Gastroesophageal sphincter (tissue), 4 donors: ENCODE results near the gene SLC25A46. TPM values are rescaled to one million over a fixed set of nuclear protein-coding genes. Genes with fewer than 3 reads are reported as not detected.
A peak's percentile ranks its signal among the peaks of the same experiment; 100 is the strongest.
"Not testable (repeated sequence)": the region's sequence is repeated elsewhere in the genome, so short reads cannot be mapped to it uniquely, and the experiment has no call there.

Source experiments
- ATAC-seq: fragments of 150-250 bp; one replicate; pipeline ENCODE4 v1.9.1; 2016; ENCODE audit warnings: mild to moderate bottlenecking, moderate library complexity
- H3K27ac ChIP-seq, 4 donors: fragments of 200-600 bp; sonication (generic) in 3 of 4; 1 replicate in 3 of 4; 2 replicates in 1 of 4; pipeline ENCODE4 v1.5.1; 2016 to 2019
- H3K27me3 ChIP-seq: fragments of 200-600 bp; sonication (generic); one replicate; pipeline ENCODE4 v1.5.1; 2019
- H3K36me3 ChIP-seq, 2 donors: fragments of 200-600 bp; sonication (generic); one replicate each; pipeline ENCODE4 v1.5.1; 2019; ENCODE audit warnings: control low read depth in 1 of 2
- H3K4me1 ChIP-seq, 3 donors: fragments of 200-600 bp; sonication (generic); 1 replicate in 2 of 3; 2 replicates in 1 of 3; pipeline ENCODE4 v1.5.1; 2016 to 2019; ENCODE audit warnings: control low read depth in 2 of 3
- H3K4me3 ChIP-seq, 2 donors: fragments of 200-600 bp; sonication (generic); one replicate each; pipeline ENCODE4 v1.5.1; 2019; ENCODE audit warnings: mild to moderate bottlenecking in 1 of 2, moderate library complexity in 1 of 2
- H3K9me3 ChIP-seq, 3 donors: fragments of 200-600 bp; sonication (generic); one replicate each; pipeline ENCODE4 v1.5.1; 2017 to 2019; ENCODE audit warnings: control low read depth in 2 of 3
- EP300 ChIP-seq: sonication (generic); formaldehyde crosslinking; IDR thresholded peaks from one replicate; pipeline ENCODE4 v1.6.1; 2017; ENCODE audit warnings: antibody characterized with exemption, mild to moderate bottlenecking
- POLR2A ChIP-seq, 2 donors: fragments of 450-650 bp; IDR thresholded peaks; one replicate each; pipeline ENCODE4 v1.6.1; 2017; ENCODE audit warnings: antibody characterized with exemption in 2 of 2, mild to moderate bottlenecking in 2 of 2, moderate library complexity in 1 of 2
- POLR2AphosphoS5 ChIP-seq: sonication (generic); formaldehyde crosslinking; IDR thresholded peaks from one replicate; pipeline ENCODE4 v1.6.1; 2017; ENCODE audit warnings: antibody characterized with exemption
- WGBS, 2 donors: methylation state at CpG; one replicate each; pipeline ENCODE4 v1.1.5; 2018; ENCODE audit warnings: low coverage in 1 of 2; 5-methylcytosine and 5-hydroxymethylcytosine counted together
- total RNA-seq, 4 donors: library from RNA; depleted of rRNA; stranded (reverse); fragments of >200 nt; gene quantifications; one replicate each; pipeline ENCODE4 v1.1.0, GENCODE V29; 2016
- TF ChIP-seq, protein P1 (sequence below), 4 experiments: fragments of 200-600 bp in 2 of 4; fragments of 450-650 bp in 2 of 4; sonication (generic) in 1 of 4; IDR thresholded peaks; one replicate each; pipeline ENCODE4 v1.5.1; 2017 to 2019; ENCODE audit warnings: antibody characterized with exemption in 4 of 4, mild to moderate bottlenecking in 2 of 4, moderate library complexity in 2 of 4

SLC25A46 gene
- total RNA-seq, 4 donors from 2014 or later, result 53.2 to 85.1 (median 68.2) TPM

DNA sequence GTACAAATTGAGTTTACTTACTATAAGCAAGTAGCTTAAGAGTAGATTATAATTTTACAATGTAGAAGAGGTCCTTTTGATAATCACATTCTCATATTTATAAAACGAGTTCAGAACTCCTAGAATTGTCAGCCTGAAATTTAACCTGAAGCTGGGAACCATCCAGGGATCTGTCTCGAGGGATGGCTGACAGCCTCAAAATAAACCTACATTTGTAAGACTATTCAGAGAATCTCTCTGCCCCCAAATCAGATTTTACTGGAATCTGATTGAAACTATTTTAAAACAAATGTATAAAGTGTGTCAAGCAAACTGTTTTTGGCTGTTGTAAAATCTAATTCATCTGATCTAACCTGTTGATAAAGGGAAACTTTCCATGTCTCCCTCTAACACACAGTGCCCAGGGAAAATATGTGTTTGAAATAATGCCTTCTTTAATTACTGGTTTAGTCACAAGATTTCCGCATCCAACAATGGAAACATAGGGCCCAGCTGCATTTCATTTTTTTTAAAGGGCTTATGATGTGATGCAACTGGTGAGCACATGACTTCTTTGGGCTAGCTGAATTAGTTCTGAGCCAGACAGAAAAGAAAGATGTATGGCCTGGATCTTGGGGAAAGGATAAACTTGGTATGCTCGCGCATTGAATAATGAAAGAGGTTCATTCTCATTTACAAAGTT is 30.3 kb downstream of the SLC25A46 start:
- Histone ChIP-seq H3K4me1 (peaks cover 0 to 6% (median 0%) of the 10 kb centered on the region in 3 donors), H3K9me3 (no peaks in the 10 kb centered on the region), H3K27me3 (no peaks in the 10 kb centered on the region), H3K27ac (no peak overlapping the region), H3K36me3 (no peaks in the 10 kb centered on the region), H3K4me3 (no peak overlapping the region)
- whole genome bisulfite sequencing, 2 donors, result 23 to 37% methylated on average over 5 of the region's 5 CpGs
- ATAC-seq, result peak; percentile 39
- TF ChIP-seq POLR2A (IDR thresholded peaks at IDR 0.05) (no peak), POLR2AphosphoS5 (peak; percentile 61)

DNA sequence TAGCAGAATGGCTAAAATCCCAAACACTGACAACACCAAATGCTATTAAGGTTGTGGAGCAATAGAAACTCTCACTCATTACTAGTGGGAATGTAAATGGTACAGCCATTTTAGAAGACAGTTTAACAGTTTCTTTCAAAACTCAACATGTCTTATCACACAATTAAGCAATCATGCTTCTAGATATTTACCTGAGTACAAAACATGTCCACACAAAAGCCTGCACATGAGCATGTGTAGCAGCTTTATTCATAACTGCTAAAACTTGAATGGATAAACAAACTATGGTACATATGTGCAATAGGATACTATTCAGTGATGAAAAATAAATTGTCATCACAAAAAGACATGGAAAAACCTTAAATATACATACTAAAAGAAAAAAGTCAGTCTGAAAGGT is 31.5 kb downstream of the SLC25A46 start:
- no peak for ATAC-seq
- H3K4me3 ChIP-seq, result no peak overlapping the region
- TF ChIP-seq POLR2AphosphoS5, result no peak
- no peak for TF ChIP-seq EP300
- TF ChIP-seq, protein P1, sequence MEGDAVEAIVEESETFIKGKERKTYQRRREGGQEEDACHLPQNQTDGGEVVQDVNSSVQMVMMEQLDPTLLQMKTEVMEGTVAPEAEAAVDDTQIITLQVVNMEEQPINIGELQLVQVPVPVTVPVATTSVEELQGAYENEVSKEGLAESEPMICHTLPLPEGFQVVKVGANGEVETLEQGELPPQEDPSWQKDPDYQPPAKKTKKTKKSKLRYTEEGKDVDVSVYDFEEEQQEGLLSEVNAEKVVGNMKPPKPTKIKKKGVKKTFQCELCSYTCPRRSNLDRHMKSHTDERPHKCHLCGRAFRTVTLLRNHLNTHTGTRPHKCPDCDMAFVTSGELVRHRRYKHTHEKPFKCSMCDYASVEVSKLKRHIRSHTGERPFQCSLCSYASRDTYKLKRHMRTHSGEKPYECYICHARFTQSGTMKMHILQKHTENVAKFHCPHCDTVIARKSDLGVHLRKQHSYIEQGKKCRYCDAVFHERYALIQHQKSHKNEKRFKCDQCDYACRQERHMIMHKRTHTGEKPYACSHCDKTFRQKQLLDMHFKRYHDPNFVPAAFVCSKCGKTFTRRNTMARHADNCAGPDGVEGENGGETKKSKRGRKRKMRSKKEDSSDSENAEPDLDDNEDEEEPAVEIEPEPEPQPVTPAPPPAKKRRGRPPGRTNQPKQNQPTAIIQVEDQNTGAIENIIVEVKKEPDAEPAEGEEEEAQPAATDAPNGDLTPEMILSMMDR (IDR thresholded peaks at IDR 0.05), result no peak
- TF ChIP-seq POLR2A (IDR thresholded peaks at IDR 0.05), result no peak

DNA sequence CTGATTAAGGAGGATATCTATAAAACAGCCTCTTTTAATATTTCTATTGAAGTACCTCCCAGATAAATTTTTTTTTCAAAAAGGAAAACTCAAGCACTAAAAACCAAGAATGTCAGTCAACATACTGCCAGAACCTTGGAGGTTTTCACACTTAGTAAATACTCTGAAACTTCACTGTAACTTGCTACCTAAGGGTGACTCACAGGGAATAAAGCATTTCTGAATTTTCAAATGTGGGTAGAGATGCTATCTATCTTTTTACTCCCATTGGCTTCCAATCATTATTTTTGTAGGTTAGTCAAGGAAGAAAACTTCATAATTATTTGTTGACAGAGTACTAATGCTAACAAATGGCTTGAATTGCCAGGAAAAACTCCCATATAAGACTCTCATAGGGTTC is 46.1 kb downstream of the SLC25A46 start:
- Histone ChIP-seq H3K4me1 (no peaks in the 10 kb centered on the region), H3K4me3 (no peak overlapping the region), H3K9me3 (no peaks in the 10 kb centered on the region), H3K27ac (no peak overlapping the region), H3K27me3 (no peaks in the 10 kb centered on the region), H3K36me3 (no peaks in the 10 kb centered on the region)
- ATAC-seq, result no peak
- no peak for TF ChIP-seq POLR2A (IDR thresholded peaks at IDR 0.05)
- no peak for TF ChIP-seq EP300
- TF ChIP-seq POLR2AphosphoS5, result no peak
- TF ChIP-seq, protein P1 (IDR thresholded peaks at IDR 0.05), result no peak

More for the DNA sequence above, 31.5 kb downstream of the SLC25A46 start:
- Histone ChIP-seq H3K36me3 (no peaks in the 10 kb centered on the region), H3K9me3 (no peaks in the 10 kb centered on the region), H3K4me1 (peaks cover 0 to 6% (median 0%) of the 10 kb centered on the region in 3 donors), H3K27ac (no peak overlapping the region), H3K27me3 (no peaks in the 10 kb centered on the region)

DNA sequence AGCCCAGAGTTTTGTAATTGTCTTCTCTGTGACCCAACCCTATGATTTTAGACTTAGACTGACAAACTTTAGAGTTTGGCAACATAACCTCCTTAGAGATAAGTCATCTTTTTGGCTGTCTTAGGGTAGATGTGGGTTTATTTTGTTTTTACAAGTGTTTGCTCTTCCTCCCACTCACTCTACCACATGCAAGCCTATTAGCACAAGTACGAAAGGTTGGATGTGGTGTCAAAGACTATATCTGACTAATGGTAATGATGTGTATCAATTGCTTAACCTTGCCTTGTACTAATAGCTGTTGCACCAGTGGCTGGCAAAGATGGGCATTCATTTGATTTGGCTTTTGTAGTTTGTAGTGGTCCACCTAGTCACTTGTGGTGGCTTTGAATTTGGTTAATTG is 46.5 kb downstream of the SLC25A46 start:
- ATAC-seq, result no peak
- H3K4me3 ChIP-seq, result no peak overlapping the region
- 60 to 64% methylated on average over 1 of the region's 1 CpG for WGBS, 2 donors
- TF ChIP-seq POLR2AphosphoS5 (no peak), POLR2A (IDR thresholded peaks at IDR 0.05) (no peak), EP300 (no peak)
- TF ChIP-seq, protein P1 (IDR thresholded peaks at IDR 0.05), result no peak
- H3K36me3 ChIP-seq, result no peaks in the 10 kb centered on the region
- H3K4me1 ChIP-seq, result no peaks in the 10 kb centered on the region
- H3K27ac ChIP-seq, result no peak overlapping the region
- H3K27me3 ChIP-seq, result no peaks in the 10 kb centered on the region
- no peaks in the 10 kb centered on the region for H3K9me3 ChIP-seq

DNA sequence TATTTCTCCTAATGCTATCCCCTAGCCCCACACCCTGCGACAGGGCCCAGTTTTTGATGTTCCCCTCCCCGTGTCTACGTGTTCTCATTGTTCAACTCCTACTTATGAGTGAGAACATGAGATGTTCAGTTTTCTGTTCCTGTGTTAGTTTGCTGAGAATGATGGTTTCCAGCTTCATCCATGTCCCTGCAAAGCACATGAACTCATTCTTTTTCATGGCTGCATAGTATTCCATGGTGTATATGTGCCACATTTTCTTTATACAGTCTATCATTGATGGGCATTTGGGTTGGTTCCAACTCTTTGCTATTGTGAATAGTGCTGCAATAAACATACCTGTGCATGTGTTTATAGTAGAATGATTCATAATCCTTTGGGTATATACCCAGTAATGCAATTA is 49.2 kb downstream of the SLC25A46 start:
- not testable (repeated sequence) for H3K27ac ChIP-seq

DNA sequence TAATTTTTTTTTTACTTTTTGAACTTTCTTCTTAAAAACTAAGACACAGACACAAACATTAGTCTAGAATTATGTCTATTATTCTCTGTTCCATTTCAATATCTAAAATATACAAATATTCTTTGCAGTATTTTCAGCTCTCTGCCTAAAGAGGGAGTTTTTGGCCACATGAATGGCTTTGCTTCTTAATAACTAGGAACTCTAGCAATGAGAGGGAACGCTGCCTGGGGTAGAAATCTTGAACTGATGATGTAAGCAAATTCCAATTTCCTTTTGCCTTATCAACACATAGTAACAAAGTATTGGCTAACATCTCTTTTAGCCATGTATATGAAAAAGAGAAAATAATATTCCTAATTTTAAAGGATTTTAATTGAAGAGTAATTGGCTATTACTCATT is 51.9 kb downstream of the SLC25A46 start:
- Histone ChIP-seq H3K9me3 (no peaks in the 10 kb centered on the region), H3K4me1 (no peaks in the 10 kb centered on the region), H3K27me3 (no peaks in the 10 kb centered on the region), H3K4me3 (no peak overlapping the region), H3K36me3 (no peaks in the 10 kb centered on the region), H3K27ac (no peak overlapping the region)
- TF ChIP-seq POLR2A (IDR thresholded peaks at IDR 0.05), result no peak
- TF ChIP-seq, protein P1 (IDR thresholded peaks at IDR 0.05), result peak in 3 of 4 experiments; percentile 26 to 39 (median 34)
- WGBS, 2 donors, result 6 to 15% methylated on average over 1 of the region's 1 CpG
- no peak for ATAC-seq

More for the DNA sequence above, 49.2 kb downstream of the SLC25A46 start:
- H3K27me3 ChIP-seq, H3K4me1 ChIP-seq, ATAC-seq, H3K9me3 ChIP-seq, H3K4me3 ChIP-seq, H3K36me3 ChIP-seq: not testable (repeated sequence)
- WGBS, 2 donors, result 87 to 94% methylated on average over 3 of the region's 3 CpGs
